ENCODE measurements around the gene DSE.

Gene DSE

DNA sequence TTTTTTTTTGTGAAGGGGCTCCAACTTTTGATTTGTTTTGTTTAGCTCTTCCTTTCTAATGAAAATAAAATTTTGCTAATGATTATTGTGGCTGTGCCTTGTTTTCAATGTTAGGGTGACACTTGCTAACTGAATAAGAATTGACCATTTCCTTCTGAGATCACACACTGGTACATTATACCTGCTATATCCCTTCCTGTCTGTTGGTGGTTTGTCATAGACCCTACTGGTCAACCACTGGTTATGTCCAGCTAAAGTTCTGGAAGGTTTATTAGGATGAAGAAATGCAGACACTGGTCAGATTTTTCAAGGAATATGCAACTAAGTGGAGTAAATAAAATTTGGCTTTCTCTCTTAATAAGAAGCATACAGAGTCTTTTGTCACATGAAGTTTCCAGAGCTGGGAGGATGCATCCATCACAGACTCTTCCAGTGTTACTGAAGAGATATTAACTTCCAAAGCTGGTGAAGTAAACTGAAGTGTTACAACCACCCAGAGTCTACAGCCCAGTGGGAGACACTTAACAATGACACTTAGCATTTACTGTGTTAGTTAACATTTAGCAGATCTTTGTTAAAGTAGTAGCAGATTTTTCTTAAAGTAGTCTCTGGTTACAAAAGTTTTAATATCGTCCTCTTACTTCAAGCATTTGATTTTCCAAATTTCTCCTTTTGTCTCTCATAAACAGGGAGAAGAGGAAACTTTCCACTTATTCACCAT lies 121.0 kb downstream of the DSE start:
- DNase-seq = no peak

DNA sequence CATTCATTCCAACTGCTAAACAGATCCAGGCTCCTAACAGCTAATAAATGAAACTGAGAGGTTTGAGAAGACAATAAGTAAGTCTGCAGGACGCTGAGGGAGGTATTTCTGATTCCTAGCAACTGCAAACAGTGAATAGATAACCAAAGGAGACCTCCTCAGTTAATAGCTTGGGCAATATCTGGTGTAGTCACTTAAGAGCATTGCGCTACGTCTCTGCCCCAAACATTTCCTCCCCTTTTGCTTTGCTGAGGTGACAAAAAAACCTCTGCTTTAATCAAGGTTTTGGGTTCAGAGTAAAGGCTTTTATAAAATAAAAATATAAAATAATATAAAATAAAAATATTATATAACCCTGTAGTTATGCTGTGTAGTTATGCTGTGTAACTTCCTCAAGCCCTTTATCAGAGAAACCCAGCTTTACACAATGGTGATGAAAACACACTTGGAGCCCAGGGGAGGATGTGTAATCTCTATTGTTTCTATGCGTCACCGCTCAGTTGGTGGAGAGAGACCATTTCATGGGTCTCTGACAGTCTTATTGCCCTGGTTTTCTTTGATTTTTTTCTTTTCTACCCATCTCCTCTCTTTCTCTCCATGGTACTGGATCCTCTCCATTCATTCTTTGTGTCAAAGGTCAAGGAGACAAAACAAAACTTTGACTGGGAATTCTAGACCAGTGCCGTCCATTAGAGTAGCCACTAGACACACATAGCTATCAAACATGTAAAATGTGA lies 121.8 kb downstream of the DSE start:
- DNase-seq = no peak
